T-helper 9 cell (primary cell): ENCODE measurements around the gene FOXS1.

Experiments used
- DNase-seq: peaks from one replicate; pipeline ENCODE4 v3.0.0-alpha.2; 2020
- total RNA-seq, 2 donors: gene quantifications; one replicate each; lab custom pipeline; 2026; lab: John Stamatoyannopoulos, UW

FOXS1 gene
- 0 reads per million in 2 donors for total RNA-seq

GRCh38 chr20:31845300-31845863 is at the start of gene FOXS1:
Gene FOXS1 (minus strand): TSS chr20:31845604. CDS start chr20:31845542, 62 bp downstream.
- no peak for DNase-seq

- DNase-seq = no peak
Observed at GRCh38 chr20:31890646-31891045, 45.2 kb upstream of the FOXS1 start.

- no peak for DNase-seq
Observed at GRCh38 chr20:31883829-31884228, 38.4 kb upstream of the FOXS1 start.

GRCh38 chr20:31881945-31882344 is 36.5 kb upstream of the FOXS1 start:
- no peak for DNase-seq

GRCh38 chr20:31879143-31879987 is 34.0 kb upstream of the FOXS1 start:
- DNase-seq = peak; percentile 63

GRCh38 chr20:31877684-31878083 is 32.3 kb upstream of the FOXS1 start:
- DNase-seq = no peak

- no peak for DNase-seq
Observed at GRCh38 chr20:31875671-31876070, 30.3 kb upstream of the FOXS1 start.

- DNase-seq = no peak
Observed at GRCh38 chr20:31872406-31872805, 27.0 kb upstream of the FOXS1 start.

- DNase-seq = no peak
Observed at GRCh38 chr20:31871618-31871954, 26.2 kb upstream of the FOXS1 start.

GRCh38 chr20:31870726-31871617 is 25.6 kb upstream of the FOXS1 start:
- no peak for DNase-seq

- no peak for DNase-seq
Observed at GRCh38 chr20:31869942-31870725, 24.7 kb upstream of the FOXS1 start, which contains the start of the genes DUSP15 and TTLL9. Gene DUSP15 (minus strand): TSS chr20:31870527. CDS start chr20:31870337, 190 bp downstream. Gene TTLL9 (plus strand): TSS chr20:31870634. CDS start chr20:31871127, 493 bp downstream.

- no peak for DNase-seq
Observed at GRCh38 chr20:31869673-31869941, 24.2 kb upstream of the FOXS1 start.

- DNase-seq = no peak
Observed at GRCh38 chr20:31868853-31869672, 23.7 kb upstream of the FOXS1 start.

- DNase-seq = no peak
Observed at GRCh38 chr20:31866221-31866620, 20.8 kb upstream of the FOXS1 start.

- DNase-seq = no peak
Observed at GRCh38 chr20:31864521-31865400, 19.4 kb upstream of the FOXS1 start.

- no peak for DNase-seq
Observed at GRCh38 chr20:31863296-31864085, 18.1 kb upstream of the FOXS1 start.

GRCh38 chr20:31862506-31862905 is 17.1 kb upstream of the FOXS1 start:
- DNase-seq = no peak

GRCh38 chr20:31862157-31862470 is 16.7 kb upstream of the FOXS1 start:
- DNase-seq = no peak

GRCh38 chr20:31861385-31862156 is 16.2 kb upstream of the FOXS1 start:
- peak; percentile 43 for DNase-seq

- no peak for DNase-seq
Observed at GRCh38 chr20:31861135-31861384, 15.7 kb upstream of the FOXS1 start.
